ENCODE measurements around the gene LDLRAD3.

Gene LDLRAD3

GRCh38 chr11:36192425-36193289 is 248.8 kb downstream of the LDLRAD3 start:
- TF ChIP-seq CTCF (IDR thresholded peaks at IDR 0.05; ENCODE audit: low read depth, low read length), result no peak
- no peak for DNase-seq (ENCODE audit: extremely low read depth, low read depth)

- no peak for TF ChIP-seq CTCF (IDR thresholded peaks at IDR 0.05; ENCODE audit: low read depth, low read length)
- DNase-seq (ENCODE audit: extremely low read depth, low read depth), result no peak
Observed at GRCh38 chr11:36193290-36193619, 249.4 kb downstream of the LDLRAD3 start.

GRCh38 chr11:36193721-36194120 is 249.9 kb downstream of the LDLRAD3 start:
- no peak for DNase-seq (ENCODE audit: extremely low read depth, low read depth)
- TF ChIP-seq CTCF (IDR thresholded peaks at IDR 0.05; ENCODE audit: low read depth, low read length), result no peak

GRCh38 chr11:36195496-36196354 is 251.9 kb downstream of the LDLRAD3 start:
- TF ChIP-seq CTCF (IDR thresholded peaks at IDR 0.05; ENCODE audit: low read depth, low read length), result no peak
- no peak for DNase-seq (ENCODE audit: extremely low read depth, low read depth)

GRCh38 chr11:36196411-36196998 is 252.6 kb downstream of the LDLRAD3 start:
- no peak for TF ChIP-seq CTCF (IDR thresholded peaks at IDR 0.05; ENCODE audit: low read depth, low read length)
- no peak for DNase-seq (ENCODE audit: extremely low read depth, low read depth)

GRCh38 chr11:36201411-36201810 is 257.5 kb downstream of the LDLRAD3 start:
- TF ChIP-seq CTCF (IDR thresholded peaks at IDR 0.05; ENCODE audit: low read depth, low read length), result no peak
- DNase-seq (ENCODE audit: extremely low read depth, low read depth), result no peak

GRCh38 chr11:36205536-36205935 is 261.7 kb downstream of the LDLRAD3 start:
- DNase-seq (ENCODE audit: extremely low read depth, low read depth), result no peak
- TF ChIP-seq CTCF (IDR thresholded peaks at IDR 0.05; ENCODE audit: low read depth, low read length), result no peak
